Neural crest cell (in vitro differentiated cells): ENCODE data around the gene GNG10. TPM values are rescaled to one million over a fixed set of nuclear protein-coding genes. Genes with fewer than 3 reads are reported as not detected.

Source experiments
- DNase-seq: peaks from one replicate; pipeline ENCODE4 v3.0.0; 2021; ENCODE audit warnings: low read depth, mixed read lengths, low spot score
- H3K27ac Mint-ChIP-seq: one replicate; pipeline ENCODE4 v1.8.0; 2021; ENCODE audit warnings: mild to moderate bottlenecking, mixed read lengths; ENCODE audit not compliant: unreplicated experiment
- H3K27me3 Mint-ChIP-seq: 2 replicates; pipeline ENCODE4 v1.8.0; 2021; ENCODE audit warnings: low read depth, mild to moderate bottlenecking, mixed read lengths
- H3K36me3 Mint-ChIP-seq: 2 replicates; pipeline ENCODE4 v1.8.0; 2021; ENCODE audit warnings: low read depth, mild to moderate bottlenecking, mixed read lengths
- H3K4me1 Mint-ChIP-seq: 2 replicates; pipeline ENCODE4 v1.8.0; 2021; ENCODE audit warnings: mixed read lengths
- H3K4me3 Mint-ChIP-seq: one replicate; pipeline ENCODE4 v1.8.0; 2021; ENCODE audit warnings: mild to moderate bottlenecking, mixed read lengths
- H3K9me3 Mint-ChIP-seq: 2 replicates; pipeline ENCODE4 v1.8.0; 2021; ENCODE audit warnings: mixed read lengths
- total RNA-seq: library from RNA; stranded (reverse); gene quantifications from 2 replicates; pipeline ENCODE4 v1.2.1, GENCODE V29; 2021
- TF ChIP-seq, protein P1 (sequence below): fragments of 200-600 bp; sonication (generic); conservative IDR thresholded peaks from 2 replicates; pipeline ENCODE4 v1.5.0; 2021; ENCODE audit warnings: antibody characterized with exemption, mild to moderate bottlenecking

Gene GNG10
- total RNA-seq, 1 donor from 2014 or later = 37.8 TPM

DNA sequence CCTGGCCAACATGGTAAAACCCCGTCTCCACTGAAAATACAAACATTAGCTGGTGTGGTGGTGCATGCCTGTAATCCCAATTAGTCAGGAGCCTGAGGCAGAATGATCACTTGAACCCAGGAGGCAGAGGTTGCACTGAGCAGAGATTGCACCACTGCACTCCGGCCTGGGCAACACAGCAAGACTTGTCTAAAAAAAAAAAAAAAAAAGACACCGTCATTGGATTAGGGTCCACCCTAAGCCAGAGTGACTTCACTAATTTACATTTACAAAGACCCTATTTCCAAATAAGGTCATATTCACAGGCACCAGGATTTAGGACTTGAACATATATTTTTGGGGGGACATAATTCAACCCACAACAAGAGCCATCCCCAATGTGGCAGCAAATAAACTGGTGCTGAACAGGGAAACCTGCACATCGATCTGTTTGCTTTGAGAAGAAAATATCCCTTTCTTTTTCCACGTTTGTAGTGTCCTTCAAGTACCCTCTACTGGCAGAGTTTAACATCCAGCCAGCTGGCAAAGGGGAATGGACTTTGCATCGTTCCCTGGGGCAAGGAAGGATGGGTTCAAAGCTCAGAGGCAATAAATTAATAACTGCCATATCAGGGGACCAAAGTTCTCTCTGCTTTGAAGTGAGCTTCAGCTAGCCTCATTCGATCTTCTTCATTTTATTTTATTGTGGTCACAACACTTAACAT, 34.0 kb upstream of the GNG10 start:
- DNase-seq = no peak
- peaks cover 8% of the 10 kb centered on the region for H3K27me3 Mint-ChIP-seq
- H3K36me3 Mint-ChIP-seq = peaks cover 4% of the 10 kb centered on the region
- peaks cover 17% of the 10 kb centered on the region for H3K4me1 Mint-ChIP-seq
- TF ChIP-seq, protein P1, sequence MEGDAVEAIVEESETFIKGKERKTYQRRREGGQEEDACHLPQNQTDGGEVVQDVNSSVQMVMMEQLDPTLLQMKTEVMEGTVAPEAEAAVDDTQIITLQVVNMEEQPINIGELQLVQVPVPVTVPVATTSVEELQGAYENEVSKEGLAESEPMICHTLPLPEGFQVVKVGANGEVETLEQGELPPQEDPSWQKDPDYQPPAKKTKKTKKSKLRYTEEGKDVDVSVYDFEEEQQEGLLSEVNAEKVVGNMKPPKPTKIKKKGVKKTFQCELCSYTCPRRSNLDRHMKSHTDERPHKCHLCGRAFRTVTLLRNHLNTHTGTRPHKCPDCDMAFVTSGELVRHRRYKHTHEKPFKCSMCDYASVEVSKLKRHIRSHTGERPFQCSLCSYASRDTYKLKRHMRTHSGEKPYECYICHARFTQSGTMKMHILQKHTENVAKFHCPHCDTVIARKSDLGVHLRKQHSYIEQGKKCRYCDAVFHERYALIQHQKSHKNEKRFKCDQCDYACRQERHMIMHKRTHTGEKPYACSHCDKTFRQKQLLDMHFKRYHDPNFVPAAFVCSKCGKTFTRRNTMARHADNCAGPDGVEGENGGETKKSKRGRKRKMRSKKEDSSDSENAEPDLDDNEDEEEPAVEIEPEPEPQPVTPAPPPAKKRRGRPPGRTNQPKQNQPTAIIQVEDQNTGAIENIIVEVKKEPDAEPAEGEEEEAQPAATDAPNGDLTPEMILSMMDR = no peak
- H3K9me3 Mint-ChIP-seq = no peaks in the 10 kb centered on the region
- H3K27ac Mint-ChIP-seq = no peak overlapping the region
- peak overlapping the region; percentile 56 for H3K4me3 Mint-ChIP-seq

DNA sequence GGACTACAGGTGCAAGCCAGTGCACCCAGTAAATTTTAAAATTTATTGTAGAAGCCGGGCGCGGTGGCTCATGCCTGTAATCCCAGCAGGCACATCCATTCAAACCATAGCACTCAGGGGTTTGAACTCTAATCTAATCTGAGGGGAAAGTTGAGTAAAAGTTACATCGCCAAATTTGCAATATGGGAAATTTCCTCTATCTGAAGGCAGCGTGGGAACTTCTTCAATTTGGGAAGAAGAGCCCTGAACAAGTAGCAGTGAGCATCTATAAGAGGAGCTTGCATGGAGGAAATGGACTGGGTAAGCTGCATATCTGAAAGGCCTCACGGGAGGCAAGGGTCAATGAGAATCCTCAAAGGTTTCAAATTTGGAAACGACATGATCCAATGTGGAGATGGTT, 33.0 kb upstream of the GNG10 start:
- Mint-ChIP-seq H3K27ac (no peak overlapping the region), H3K27me3 (peaks cover 6% of the 10 kb centered on the region), H3K36me3 (peaks cover 4% of the 10 kb centered on the region), H3K9me3 (no peaks in the 10 kb centered on the region), H3K4me3 (no peak overlapping the region), H3K4me1 (peaks cover 27% of the 10 kb centered on the region)
- TF ChIP-seq, protein P1 = no peak
- DNase-seq = no peak

DNA sequence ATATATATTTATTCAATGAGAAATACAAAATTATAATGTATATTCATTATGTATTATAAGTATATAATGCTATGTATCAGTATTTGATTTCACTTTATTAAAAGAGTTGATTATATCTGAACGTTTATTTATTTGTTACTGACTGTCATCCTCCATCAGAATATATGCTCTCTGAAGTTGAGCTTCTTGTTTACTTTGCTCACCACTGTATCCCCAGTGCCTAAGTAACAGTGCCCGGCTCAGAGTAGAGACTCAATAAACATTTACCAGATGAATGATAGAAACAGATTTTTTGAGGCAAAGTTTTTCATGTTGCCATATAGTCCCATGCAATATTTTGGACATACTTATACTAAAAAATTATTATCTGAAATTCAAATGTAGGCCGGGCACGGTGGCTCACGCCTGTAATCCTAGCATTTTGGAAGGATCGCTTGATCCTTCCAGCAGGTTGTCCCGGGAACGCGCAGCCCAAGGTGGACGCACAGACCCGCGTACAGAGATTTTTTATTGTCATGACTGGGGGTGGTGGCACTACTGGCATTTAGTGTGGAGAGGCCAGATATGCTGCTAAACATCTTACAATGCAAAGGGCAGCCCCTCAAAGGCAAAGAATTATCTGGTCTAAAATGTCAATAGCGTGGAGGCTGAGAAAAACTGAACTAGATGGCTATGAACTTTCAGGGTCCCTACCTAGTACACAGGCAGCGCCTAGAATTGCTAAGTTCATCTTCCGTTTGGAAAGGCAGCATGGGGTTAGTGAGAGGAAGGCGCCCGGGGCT, 31.0 kb upstream of the GNG10 start:
- Mint-ChIP-seq H3K4me1 (peaks cover 39% of the 10 kb centered on the region), H3K27ac (peak overlapping the region; percentile 97), H3K9me3 (no peaks in the 10 kb centered on the region), H3K4me3 (peak overlapping the region; percentile 99), H3K27me3 (peaks cover 2% of the 10 kb centered on the region), H3K36me3 (peaks cover 7% of the 10 kb centered on the region)
- TF ChIP-seq, protein P1 = no peak
- no peak for DNase-seq

DNA sequence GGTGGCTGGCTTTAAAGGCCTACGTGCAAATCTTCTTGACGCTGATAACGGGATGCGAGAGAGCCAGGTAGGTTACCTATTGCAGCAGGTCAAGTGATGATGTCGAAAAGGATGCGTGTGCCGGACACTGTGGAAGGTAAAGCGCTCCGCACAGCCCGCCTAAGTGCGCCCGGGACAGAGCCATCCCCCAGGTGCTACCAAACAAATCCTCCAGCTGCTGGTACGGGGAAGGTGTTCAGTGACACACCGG, 30.5 kb upstream of the GNG10 start:
- Mint-ChIP-seq H3K27ac (peak overlapping the region; percentile 97), H3K27me3 (peaks cover 2% of the 10 kb centered on the region), H3K36me3 (peaks cover 7% of the 10 kb centered on the region), H3K4me3 (peak overlapping the region; percentile 99), H3K9me3 (no peaks in the 10 kb centered on the region), H3K4me1 (peaks cover 39% of the 10 kb centered on the region)
- no peak for DNase-seq
- TF ChIP-seq, protein P1 = no peak

DNA sequence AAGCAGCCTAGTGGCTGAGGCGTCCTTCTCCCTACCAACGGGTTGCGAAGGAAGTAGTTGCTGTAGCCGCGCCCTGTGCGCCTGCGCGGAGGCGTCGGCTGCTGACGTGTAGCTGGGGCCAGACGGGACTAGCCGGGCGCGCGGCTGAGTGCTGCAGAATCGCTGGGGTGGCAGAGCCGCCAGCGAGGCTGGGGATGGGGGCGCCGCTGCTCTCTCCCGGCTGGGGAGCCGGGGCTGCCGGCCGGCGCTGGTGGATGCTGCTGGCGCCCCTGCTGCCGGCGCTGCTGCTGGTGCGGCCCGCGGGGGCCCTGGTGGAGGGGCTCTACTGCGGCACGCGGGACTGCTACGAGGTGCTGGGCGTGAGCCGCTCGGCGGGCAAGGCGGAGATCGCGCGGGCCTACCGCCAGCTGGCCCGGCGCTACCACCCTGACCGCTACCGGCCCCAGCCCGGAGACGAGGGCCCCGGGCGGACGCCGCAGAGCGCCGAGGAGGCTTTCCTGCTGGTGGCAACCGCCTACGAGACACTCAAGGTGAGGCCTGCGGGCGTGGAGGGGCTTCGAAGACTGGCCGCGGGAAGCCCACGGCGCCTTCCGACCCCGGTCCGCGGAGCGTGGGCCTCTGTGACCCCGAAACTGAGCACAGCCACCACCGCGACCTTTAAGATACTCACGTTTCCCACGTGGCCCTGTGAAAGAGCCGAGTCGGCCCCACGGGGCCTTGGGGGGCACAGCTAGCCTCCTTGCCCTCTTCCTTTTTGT, 30.0 kb upstream of the GNG10 start, which contains the start of gene DNAJC25:
Gene DNAJC25 (plus strand): TSS at position 121 of the 758 bp plus-strand sequence. CDS start 74 bp downstream, at position 195.
- Mint-ChIP-seq H3K27me3 (peaks cover 2% of the 10 kb centered on the region), H3K9me3 (no peaks in the 10 kb centered on the region), H3K4me3 (peak within 1 kb of the TSS; percentile 99), H3K27ac (peak within 1 kb of the TSS; percentile 97), H3K36me3 (peaks cover 7% of the 10 kb centered on the region), H3K4me1 (peaks cover 39% of the 10 kb centered on the region)
- DNase-seq = peak; percentile 90
- TF ChIP-seq, protein P1 = no peak
